RPMI7951 (cell line): ENCODE data around the gene HIC1. TPM values are rescaled to one million over a fixed set of nuclear protein-coding genes. Genes with fewer than 3 reads are reported as not detected.
A peak's percentile ranks its signal among the peaks of the same experiment; 100 is the strongest.

Experiments used
- DNase-seq: peaks from one replicate; pipeline ENCODE4 v3.0.0-alpha.2; 2012; ENCODE audit warnings: low read depth
- total RNA-seq: library from RNA; depleted of rRNA; stranded (reverse); fragments of >200 nt; shearing (Covaris generic); gene quantifications from 2 replicates; pipeline ENCODE4 v1.2.3, GENCODE V29; 2014; rRNA removed

Gene HIC1
- 4.6 and 14.2 TPM in 2 replicates for total RNA-seq

- peak; percentile 71 for DNase-seq
Measured at GRCh38 chr17:2054512-2055291, at the start of gene HIC1. TSS of gene HIC1 (plus strand) at chr17:2055103. CDS start at chr17:2056691, 1,588 bp downstream.

GRCh38 chr17:2008332-2009126 lies 46.4 kb upstream of the HIC1 start:
- no peak for DNase-seq

GRCh38 chr17:2009737-2010136 lies 45.2 kb upstream of the HIC1 start:
- no peak for DNase-seq

- DNase-seq = peak; percentile 97
Measured at GRCh38 chr17:2011411-2012371, 43.2 kb upstream of the HIC1 start.

- DNase-seq = no peak
Measured at GRCh38 chr17:2012499-2012898, 42.4 kb upstream of the HIC1 start.

GRCh38 chr17:2013220-2013993 lies 41.5 kb upstream of the HIC1 start:
- peak; percentile 76 for DNase-seq

- DNase-seq = no peak
Measured at GRCh38 chr17:2013994-2014317, 40.9 kb upstream of the HIC1 start.

- no peak for DNase-seq
Measured at GRCh38 chr17:2015314-2015713, 39.6 kb upstream of the HIC1 start.

- no peak for DNase-seq
Measured at GRCh38 chr17:2016494-2016893, 38.4 kb upstream of the HIC1 start.

- DNase-seq = no peak
Measured at GRCh38 chr17:2017274-2017941, 37.5 kb upstream of the HIC1 start.

GRCh38 chr17:2018716-2019510 lies 36.0 kb upstream of the HIC1 start:
- no peak for DNase-seq

GRCh38 chr17:2019723-2020122 lies 35.2 kb upstream of the HIC1 start:
- no peak for DNase-seq

GRCh38 chr17:2020721-2021120 lies 34.2 kb upstream of the HIC1 start:
- DNase-seq = no peak

- DNase-seq = no peak
Measured at GRCh38 chr17:2022647-2023240, 32.2 kb upstream of the HIC1 start.

- DNase-seq = no peak
Measured at GRCh38 chr17:2023256-2023655, 31.6 kb upstream of the HIC1 start.

GRCh38 chr17:2023692-2024571 lies 31.0 kb upstream of the HIC1 start:
- peak; percentile 61 for DNase-seq

- DNase-seq = no peak
Measured at GRCh38 chr17:2024572-2025219, 30.2 kb upstream of the HIC1 start.

- DNase-seq = peak; percentile 84
Measured at GRCh38 chr17:2025220-2025621, 29.7 kb upstream of the HIC1 start, which contains the start of gene RTN4RL1. TSS of gene RTN4RL1 (minus strand) at chr17:2025334. CDS start at chr17:2024865, 469 bp downstream.
